MCF 10A (cell line): Measurements from ENCODE around the gene ABLIM1. TPM values are rescaled to one million over a fixed set of nuclear protein-coding genes. Genes with fewer than 3 reads are reported as not detected.
A peak's percentile ranks its signal among the peaks of the same experiment; 100 is the strongest.

Source experiments
- BruUV-seq: library from RNA; stranded (reverse); fragments of 400-500 nt; replicated peaks from 2 replicates; lab custom pipeline; 2021; lab: Mats Ljungman, UMichigan
- CTCF ChIA-PET: fragments of 300-600 bp; sonication (Branson Sonifier 250); formaldehyde crosslinking; extraction: SDS; loops from one replicate; lab custom pipeline; 2021; ENCODE audit warnings: antibody characterized with exemption, inconsistent platforms; lab: Yijun Ruan, JAX
- POLR2A ChIA-PET: fragments of 300-600, 350-650 bp; sonication (Branson Sonifier 250); formaldehyde crosslinking; extraction: SDS; loops from one replicate; lab custom pipeline; 2020; ENCODE audit warnings: antibody characterized with exemption, inconsistent platforms; lab: Yijun Ruan, JAX
- DNase-seq: peaks from one replicate; pipeline ENCODE4 v3.0.0-alpha.2; 2018; ENCODE audit not compliant: unreplicated experiment
- H3K27ac Mint-ChIP-seq: one replicate; pipeline ENCODE4 v1.8.0; 2022; ENCODE audit warnings: mild to moderate bottlenecking, low read depth, mixed read lengths; ENCODE audit not compliant: unreplicated experiment
- H3K27me3 Mint-ChIP-seq: one replicate; pipeline ENCODE4 v1.8.0; 2022; ENCODE audit warnings: mixed read lengths; ENCODE audit not compliant: insufficient read depth, unreplicated experiment
- H3K36me3 Mint-ChIP-seq: one replicate; pipeline ENCODE4 v1.8.0; 2022; ENCODE audit warnings: mild to moderate bottlenecking, moderate library complexity, mixed read lengths; ENCODE audit not compliant: insufficient read depth, unreplicated experiment
- H3K4me1 Mint-ChIP-seq: one replicate; pipeline ENCODE4 v1.8.0; 2022; ENCODE audit warnings: mixed read lengths; ENCODE audit not compliant: insufficient read depth, unreplicated experiment
- H3K4me3 Mint-ChIP-seq: one replicate; pipeline ENCODE4 v1.8.0; 2022; ENCODE audit warnings: mild to moderate bottlenecking, moderate library complexity, mixed read lengths; ENCODE audit not compliant: unreplicated experiment
- H3K9me3 Mint-ChIP-seq: one replicate; pipeline ENCODE4 v1.8.0; 2022; ENCODE audit warnings: mixed read lengths; ENCODE audit not compliant: unreplicated experiment
- intact Hi-C: fragments of 100-400 bp; cut with micrococcal nuclease; formaldehyde crosslinking; loops from 2 replicates; pipeline ENCODE4 v1.14.1; 2022
- total RNA-seq: library from RNA; stranded (reverse); gene quantifications from 2 replicates; pipeline ENCODE4 v1.2.3, GENCODE V29; 2022
- TF ChIP-seq, protein P1 (sequence below): fragments of 200-600 bp; IDR thresholded peaks from one replicate; pipeline ENCODE4 v1.8.0; 2022; ENCODE audit warnings: antibody characterized with exemption, mild to moderate bottlenecking; ENCODE audit not compliant: unreplicated experiment

ABLIM1 gene
- total RNA-seq, 1 experiment from 2014 or later, result 94.5 TPM

DNA sequence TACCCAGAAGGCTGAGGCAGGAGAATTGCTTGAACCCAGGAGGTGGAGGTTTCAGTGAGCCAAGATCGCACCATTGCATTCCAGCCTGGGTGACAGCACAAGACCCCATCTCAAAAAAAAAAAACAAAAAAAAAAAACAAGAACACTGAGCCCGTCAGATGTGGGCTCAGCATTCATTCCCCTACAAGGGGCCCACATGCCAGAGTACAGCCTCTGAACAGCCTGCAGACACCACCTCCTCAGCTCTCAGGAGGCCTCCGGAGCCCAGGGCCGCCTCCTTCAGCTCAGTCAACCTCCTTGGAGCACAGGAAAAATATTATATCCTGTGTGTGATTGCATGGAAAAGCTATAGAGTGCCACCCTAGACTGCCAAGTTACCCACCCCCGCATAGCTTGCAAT is 112.3 kb downstream of the ABLIM1 start:
- BruUV-seq, result no TSS peak
- CTCF ChIA-PET, result interaction anchor here (0.6 to 5.1 kb wide), 7 partner anchors 15 to 190 kb away, joined by 3 to 31 read pairs (median 5); no protein-coding TSS in a partner anchor
- POLR2A ChIA-PET, result interaction anchor here (1.0 kb wide), 1 partner anchor 46 kb away, joined by 3 read pairs; no protein-coding TSS in a partner anchor

DNA sequence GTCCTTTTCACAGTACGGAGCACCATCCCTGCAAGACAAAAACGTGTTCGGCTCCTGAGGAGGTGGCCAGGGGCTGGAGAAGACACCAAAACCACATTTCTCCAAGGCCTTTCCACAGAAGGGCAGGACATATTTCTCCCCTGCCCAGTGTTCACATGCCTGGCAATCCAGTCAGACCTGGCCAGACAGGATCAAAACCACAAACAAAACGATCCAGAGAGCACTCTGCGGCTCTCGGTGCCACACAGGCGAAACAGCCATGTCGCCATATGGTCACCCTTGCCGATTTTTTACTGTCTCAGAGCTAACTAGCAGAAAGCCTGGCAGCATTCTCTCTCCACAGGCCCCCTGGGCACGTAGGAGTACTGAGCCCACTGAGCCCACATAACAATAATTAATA is 113.0 kb downstream of the ABLIM1 start:
- H3K9me3 Mint-ChIP-seq, result no peaks in the 10 kb centered on the region
- intact Hi-C loops, result no loop called here

More for the DNA sequence above, 112.3 kb downstream of the ABLIM1 start:
- DNase-seq, result no peak
- peaks cover 20% of the 10 kb centered on the region for H3K4me1 Mint-ChIP-seq
- H3K27ac Mint-ChIP-seq, result no peak overlapping the region
- no peak overlapping the region for H3K4me3 Mint-ChIP-seq
- peaks cover 12% of the 10 kb centered on the region for H3K36me3 Mint-ChIP-seq
- intact Hi-C loops, result loop anchor here (1.0 kb wide), 1 partner anchor 157 kb away; no protein-coding TSS in a partner anchor
- H3K27me3 Mint-ChIP-seq, result no peaks in the 10 kb centered on the region
- H3K9me3 Mint-ChIP-seq, result no peaks in the 10 kb centered on the region
- TF ChIP-seq, protein P1, sequence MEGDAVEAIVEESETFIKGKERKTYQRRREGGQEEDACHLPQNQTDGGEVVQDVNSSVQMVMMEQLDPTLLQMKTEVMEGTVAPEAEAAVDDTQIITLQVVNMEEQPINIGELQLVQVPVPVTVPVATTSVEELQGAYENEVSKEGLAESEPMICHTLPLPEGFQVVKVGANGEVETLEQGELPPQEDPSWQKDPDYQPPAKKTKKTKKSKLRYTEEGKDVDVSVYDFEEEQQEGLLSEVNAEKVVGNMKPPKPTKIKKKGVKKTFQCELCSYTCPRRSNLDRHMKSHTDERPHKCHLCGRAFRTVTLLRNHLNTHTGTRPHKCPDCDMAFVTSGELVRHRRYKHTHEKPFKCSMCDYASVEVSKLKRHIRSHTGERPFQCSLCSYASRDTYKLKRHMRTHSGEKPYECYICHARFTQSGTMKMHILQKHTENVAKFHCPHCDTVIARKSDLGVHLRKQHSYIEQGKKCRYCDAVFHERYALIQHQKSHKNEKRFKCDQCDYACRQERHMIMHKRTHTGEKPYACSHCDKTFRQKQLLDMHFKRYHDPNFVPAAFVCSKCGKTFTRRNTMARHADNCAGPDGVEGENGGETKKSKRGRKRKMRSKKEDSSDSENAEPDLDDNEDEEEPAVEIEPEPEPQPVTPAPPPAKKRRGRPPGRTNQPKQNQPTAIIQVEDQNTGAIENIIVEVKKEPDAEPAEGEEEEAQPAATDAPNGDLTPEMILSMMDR, result no peak

DNA sequence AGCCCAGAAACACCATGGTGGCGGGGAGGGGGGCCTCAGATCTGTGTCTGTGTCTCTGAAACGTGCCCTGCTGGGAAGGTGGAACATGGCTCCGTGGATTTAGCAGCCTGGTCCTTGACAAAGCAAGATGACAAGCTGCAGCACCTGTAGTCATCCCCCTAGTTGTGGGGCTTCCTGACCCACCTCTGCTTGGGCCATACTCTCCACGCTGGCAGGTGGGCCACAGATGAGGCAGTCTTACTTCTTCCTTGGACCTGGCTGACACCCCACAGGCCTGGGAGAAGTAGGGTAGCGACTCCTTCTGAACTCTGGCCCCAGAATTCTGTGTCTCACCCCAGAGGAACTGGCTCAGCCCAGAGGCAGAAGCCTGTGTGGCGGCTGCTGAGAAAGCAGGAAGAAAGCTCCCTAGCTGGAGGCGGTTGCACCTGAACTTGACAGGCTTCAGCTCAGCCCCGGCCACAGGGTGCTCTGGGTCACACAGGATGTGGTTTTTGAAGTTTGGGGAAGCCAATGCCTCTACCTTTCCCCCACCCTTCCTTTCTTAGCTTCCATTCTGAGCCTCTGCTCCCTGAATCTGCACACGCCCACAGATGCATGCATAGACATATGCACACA is 113.9 kb downstream of the ABLIM1 start:
- CTCF ChIA-PET, result interaction anchor here (0.5 to 5.1 kb wide), 6 partner anchors 9 to 159 kb away, joined by 3 to 31 read pairs (median 4); no protein-coding TSS in a partner anchor
- Mint-ChIP-seq H3K36me3 (peaks cover 12% of the 10 kb centered on the region), H3K9me3 (no peaks in the 10 kb centered on the region), H3K4me1 (peaks cover 17% of the 10 kb centered on the region), H3K27me3 (no peaks in the 10 kb centered on the region), H3K27ac (no peak overlapping the region), H3K4me3 (no peak overlapping the region)
- intact Hi-C loops, result no loop called here
- DNase-seq, result peak; percentile 16
- POLR2A ChIA-PET, result interaction anchor here (0.7 to 1.4 kb wide), 3 partner anchors 18 to 356 kb away, joined by 3 to 4 read pairs (median 4); no protein-coding TSS in a partner anchor
- TF ChIP-seq, protein P1, result no peak
- no TSS peak for BruUV-seq

More for the DNA sequence above, 113.0 kb downstream of the ABLIM1 start:
- POLR2A ChIA-PET, result interaction anchor here (1.0 kb wide), 1 partner anchor 45 kb away, joined by 3 read pairs; no protein-coding TSS in a partner anchor
- peaks cover 12% of the 10 kb centered on the region for H3K36me3 Mint-ChIP-seq
- CTCF ChIA-PET, result interaction anchor here (0.6 to 5.1 kb wide), 8 partner anchors 8 to 189 kb away, joined by 3 to 31 read pairs (median 5); no protein-coding TSS in a partner anchor
- DNase-seq, result no peak
- BruUV-seq, result no TSS peak
- no peaks in the 10 kb centered on the region for H3K27me3 Mint-ChIP-seq
- TF ChIP-seq, protein P1, result no peak
- no peak overlapping the region for H3K4me3 Mint-ChIP-seq
- H3K27ac Mint-ChIP-seq, result peak overlapping the region; percentile 71
- H3K4me1 Mint-ChIP-seq, result peaks cover 17% of the 10 kb centered on the region

DNA sequence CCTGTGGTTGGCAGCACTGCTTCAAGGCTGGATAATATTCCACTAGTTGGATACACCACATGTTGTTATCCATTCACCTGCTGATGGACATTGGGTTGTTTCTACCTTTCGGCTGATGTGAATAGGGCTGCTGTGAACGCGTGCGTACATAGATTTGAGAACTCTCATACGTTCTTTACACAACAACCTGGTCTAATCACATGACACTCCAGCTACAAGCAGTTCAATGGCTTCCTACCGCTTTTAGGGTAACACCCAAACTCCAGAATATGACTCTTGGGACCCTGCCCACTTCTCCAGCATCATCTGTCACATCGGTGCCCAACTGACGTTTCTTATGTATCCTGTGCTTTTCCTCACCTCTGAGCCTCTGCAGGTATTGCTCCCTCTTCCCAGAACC is 114.6 kb downstream of the ABLIM1 start:
- Mint-ChIP-seq H3K36me3 (peaks cover 12% of the 10 kb centered on the region), H3K9me3 (no peaks in the 10 kb centered on the region), H3K27me3 (no peaks in the 10 kb centered on the region), H3K4me1 (peaks cover 13% of the 10 kb centered on the region), H3K27ac (no peak overlapping the region), H3K4me3 (no peak overlapping the region)
- TF ChIP-seq, protein P1, result no peak
- ChIA-PET CTCF (interaction anchor here (0.5 to 5.1 kb wide), 5 partner anchors 10 to 160 kb away, joined by 3 to 31 read pairs (median 3); no protein-coding TSS in a partner anchor), POLR2A (interaction anchor here (1.1 to 1.4 kb wide), 3 partner anchors 13 to 72 kb away, joined by 3 to 4 read pairs (median 4); no protein-coding TSS in a partner anchor)
- intact Hi-C loops, result no loop called here
- BruUV-seq, result no TSS peak
- DNase-seq, result no peak
